Testis (tissue), 3 donors: Measurements from ENCODE around the gene MMD2. TPM values are rescaled to one million over a fixed set of nuclear protein-coding genes. Genes with fewer than 3 reads are reported as not detected.

ENCODE experiments used
- DNase-seq: peaks from one replicate; pipeline ENCODE4 v3.0.0-alpha.2; 2019
- H3K27ac ChIP-seq, 2 donors: fragments of 200-600 bp; sonication (generic); one replicate each; pipeline ENCODE4 v1.5.1; 2019
- H3K27me3 ChIP-seq: fragments of 200-600 bp; sonication (generic); one replicate; pipeline ENCODE4 v1.5.1; 2019
- H3K36me3 ChIP-seq: fragments of 200-600 bp; sonication (generic); one replicate; pipeline ENCODE4 v1.5.1; 2017; ENCODE audit warnings: low read depth; ENCODE audit errors: missing control alignments
- H3K4me1 ChIP-seq: fragments of 200-600 bp; sonication (generic); one replicate; pipeline ENCODE4 v1.5.1; 2019
- H3K4me3 ChIP-seq, 2 donors: fragments of 200-600 bp; sonication (generic); one replicate each; pipeline ENCODE4 v1.5.1; 2017 to 2019
- H3K9me3 ChIP-seq: fragments of 200-600 bp; sonication (generic); one replicate; pipeline ENCODE4 v1.5.1; 2017
- CTCF ChIP-seq, 3 experiments: fragments of 450-650 bp in 2 of 3; fragments of 200-600 bp in 1 of 3; sonication (generic) in 1 of 3; IDR thresholded peaks; one replicate each; pipeline ENCODE4 v1.5.1; 2016 to 2019; ENCODE audit warnings: antibody characterized with exemption in 3 of 3, mild to moderate bottlenecking in 2 of 3, moderate library complexity in 1 of 3
- POLR2A ChIP-seq: fragments of 450-650 bp; IDR thresholded peaks from one replicate; pipeline ENCODE4 v1.6.1; 2017; ENCODE audit warnings: antibody characterized with exemption, mild to moderate bottlenecking, moderate library complexity
- WGBS, 2 donors: methylation state at CpG; one replicate each; pipeline ENCODE4 v1.1.5; 2018; 5-methylcytosine and 5-hydroxymethylcytosine counted together
- intact Hi-C: fragments of 100-400 bp; cut with DNase I; formaldehyde crosslinking; loops from one replicate; pipeline ENCODE4 v1.15.1; 2023; ENCODE audit warnings: low total_unique reads
- polyA plus RNA-seq: library from polyadenylated mRNA; stranded (reverse); fragments of 350-450 nt; fragmentation: Illumina TruSeq; extraction: RNeasy Lipid Tissue Mini Kit (QIAGEN cat#74804); gene quantifications from one replicate; pipeline ENCODE4 v1.2.3, GENCODE V29; 2014; ENCODE audit warnings: low read depth, low replicate concordance; ENCODE audit not compliant: insufficient read depth
- total RNA-seq, 2 donors: library from RNA; depleted of rRNA; stranded (reverse); fragments of >200 nt; gene quantifications; one replicate each; pipeline ENCODE4 v1.2.3, GENCODE V29; 2016

The MMD2 gene
- total and polyA plus RNA-seq, 3 donors from 2014 or later, result 20.4 to 32.0 (median 21.6) TPM

GRCh38 chr7:4905171-4905570, 53.8 kb downstream of the MMD2 start:
- intact Hi-C loops, result no loop called here
- H3K4me3 ChIP-seq, result no peak overlapping the region
- no peaks in the 10 kb centered on the region for H3K36me3 ChIP-seq
- no peaks in the 10 kb centered on the region for H3K27me3 ChIP-seq
- no peak for TF ChIP-seq CTCF (IDR thresholded peaks at IDR 0.05)
- TF ChIP-seq POLR2A, result no peak
- no peaks in the 10 kb centered on the region for H3K4me1 ChIP-seq
- H3K9me3 ChIP-seq, result no peaks in the 10 kb centered on the region
- DNase-seq, result no peak
- H3K27ac ChIP-seq, result no peak overlapping the region
- 48 to 60% methylated on average over 1 of the region's 1 CpG for WGBS, 2 donors

GRCh38 chr7:4904346-4904745, 54.6 kb downstream of the MMD2 start:
- H3K4me1 ChIP-seq, result no peaks in the 10 kb centered on the region
- no peak for DNase-seq
- no peaks in the 10 kb centered on the region for H3K27me3 ChIP-seq
- no peak overlapping the region for H3K4me3 ChIP-seq
- H3K36me3 ChIP-seq, result no peaks in the 10 kb centered on the region
- no peak for TF ChIP-seq CTCF (IDR thresholded peaks at IDR 0.05)
- no peaks in the 10 kb centered on the region for H3K9me3 ChIP-seq
- no peak overlapping the region for H3K27ac ChIP-seq
- intact Hi-C loops, result no loop called here

DNA sequence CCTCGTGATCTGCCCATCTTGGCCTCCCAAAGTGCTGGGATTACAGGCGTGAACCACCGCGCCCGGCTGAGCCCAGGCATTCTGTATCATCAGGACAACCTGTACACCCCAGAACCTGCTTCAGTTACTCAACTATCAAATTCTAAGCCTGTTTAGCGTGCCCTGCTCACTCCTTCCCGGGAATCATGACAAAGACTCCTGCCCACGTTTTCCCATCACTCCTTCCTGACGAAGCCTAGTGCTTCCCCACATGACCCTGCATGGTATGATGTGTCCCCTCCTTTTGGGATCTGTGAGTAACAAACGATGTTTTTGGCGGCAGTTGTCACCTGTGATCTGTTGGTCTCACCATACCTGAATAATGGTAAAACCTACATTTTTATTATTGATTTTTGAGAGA, 63.2 kb downstream of the MMD2 start:
- TF ChIP-seq CTCF (IDR thresholded peaks at IDR 0.05) (no peak), POLR2A (no peak)
- H3K9me3 ChIP-seq, result no peaks in the 10 kb centered on the region
- 86 to 93% methylated on average over 11 of the region's 11 CpGs for WGBS, 2 donors
- no peak overlapping the region for H3K4me3 ChIP-seq
- intact Hi-C loops, result no loop called here
- no peak for DNase-seq
- no peaks in the 10 kb centered on the region for H3K36me3 ChIP-seq
- no peak overlapping the region for H3K27ac ChIP-seq
- no peaks in the 10 kb centered on the region for H3K4me1 ChIP-seq
- no peaks in the 10 kb centered on the region for H3K27me3 ChIP-seq

GRCh38 chr7:4894482-4894881, 64.5 kb downstream of the MMD2 start:
- H3K9me3 ChIP-seq, result no peaks in the 10 kb centered on the region
- 89 to 94% methylated on average over 5 to 9 of the region's 9 CpGs for WGBS, 2 donors

More at GRCh38 chr7:4894482-4894881, 64.5 kb downstream of the MMD2 start:
- TF ChIP-seq CTCF (IDR thresholded peaks at IDR 0.05) (no peak), POLR2A (no peak)
- H3K4me1 ChIP-seq, result no peaks in the 10 kb centered on the region
- H3K27me3 ChIP-seq, result no peaks in the 10 kb centered on the region
- H3K4me3 ChIP-seq, result no peak overlapping the region
- intact Hi-C loops, result no loop called here
- no peak for DNase-seq
- H3K27ac ChIP-seq, result no peak overlapping the region
- no peaks in the 10 kb centered on the region for H3K36me3 ChIP-seq
